Lung (tissue), 12 donors: ENCODE data around the gene CCT5. TPM values are rescaled to one million over a fixed set of nuclear protein-coding genes. Genes with fewer than 3 reads are reported as not detected.

Source experiments
- ATAC-seq: fragments of 200-7000 bp; cut with Tn5 transposase; one replicate; pipeline ENCODE4 v1.9.1; 2020; ENCODE audit warnings: moderate number of reproducible peaks; ENCODE audit not compliant: insufficient read depth, low FRiP score
- DNase-seq, 3 donors: peaks; one replicate each; pipeline ENCODE4 v3.0.0-alpha.2; 2013 to 2017
- H3K27ac ChIP-seq, 2 donors: one replicate each; pipeline ENCODE4 v1.5.1; 2013; ENCODE audit warnings: mild to moderate bottlenecking in 2 of 2, moderate library complexity in 2 of 2, control low read depth in 1 of 2, inconsistent platforms in 1 of 2, low read depth in 1 of 2, low read length in 1 of 2
- H3K27me3 ChIP-seq, 3 donors: one replicate each; pipeline ENCODE4 v1.5.1; 2013; ENCODE audit warnings: low read length in 2 of 3; ENCODE audit not compliant: control insufficient read depth in 3 of 3, insufficient read depth in 3 of 3
- H3K36me3 ChIP-seq, 4 donors: one replicate each; pipeline ENCODE4 v1.5.1; 2013; ENCODE audit warnings: low read length in 4 of 4, mild to moderate bottlenecking in 1 of 4, moderate library complexity in 1 of 4; ENCODE audit not compliant: control insufficient read depth in 4 of 4, insufficient read depth in 4 of 4
- H3K4me1 ChIP-seq, 5 donors: one replicate each; pipeline ENCODE4 v1.5.1; 2013; ENCODE audit warnings: low read length in 5 of 5, mild to moderate bottlenecking in 2 of 5, moderate library complexity in 1 of 5; ENCODE audit not compliant: control insufficient read depth in 5 of 5, insufficient read depth in 5 of 5
- H3K4me3 ChIP-seq: one replicate; pipeline ENCODE4 v1.5.1; 2013; ENCODE audit warnings: mild to moderate bottlenecking, control low read depth, moderate library complexity
- H3K9ac ChIP-seq, 2 donors: one replicate each; pipeline ENCODE4 v1.5.1; 2013; ENCODE audit warnings: low read length in 2 of 2, control low read depth in 1 of 2; ENCODE audit not compliant: insufficient read depth in 1 of 2
- H3K9me3 ChIP-seq, 4 donors: one replicate each; pipeline ENCODE4 v1.5.1; 2013; ENCODE audit warnings: low read length in 3 of 4, mild to moderate bottlenecking in 1 of 4, moderate library complexity in 1 of 4; ENCODE audit not compliant: control insufficient read depth in 4 of 4, insufficient read depth in 3 of 4
- WGBS, 2 donors: extraction: QIAGEN DNeasy Blood & Tissue Kit; methylation state at CpG; one replicate each; pipeline ENCODE4 v1.1.7; 2013; 5-methylcytosine and 5-hydroxymethylcytosine counted together
- polyA plus RNA-seq, 2 donors: library from polyadenylated mRNA; stranded (reverse); fragments of 200-250 nt; gene quantifications; one replicate each; pipeline ENCODE4 v1.2.1, GENCODE V29; 2013
- total RNA-seq, 2 donors: library from RNA; depleted of rRNA in 1 of 2; stranded (reverse); fragments of >200 nt in 1 of 2; gene quantifications; one replicate each; pipeline ENCODE4 v1.2.1, GENCODE V29; 2014 to 2021
- TF ChIP-seq, protein P1 (sequence below): IDR thresholded peaks from 2 replicates; pipeline ENCODE4 v1.5.1; 2012; ENCODE audit warnings: mild to moderate bottlenecking; ENCODE audit errors: control extremely low read depth, extremely low read depth
- donor health status: control.
- donor health status: control.
- donor health status: Bipolar disorder and iron deficiency.
- donor health status: healthy.
- donor health status: DM: yes; HTN: yes; CAD: no.

CCT5 gene
- total and polyA plus RNA-seq, 4 donors, result 127 to 257 (median 155) TPM

DNA sequence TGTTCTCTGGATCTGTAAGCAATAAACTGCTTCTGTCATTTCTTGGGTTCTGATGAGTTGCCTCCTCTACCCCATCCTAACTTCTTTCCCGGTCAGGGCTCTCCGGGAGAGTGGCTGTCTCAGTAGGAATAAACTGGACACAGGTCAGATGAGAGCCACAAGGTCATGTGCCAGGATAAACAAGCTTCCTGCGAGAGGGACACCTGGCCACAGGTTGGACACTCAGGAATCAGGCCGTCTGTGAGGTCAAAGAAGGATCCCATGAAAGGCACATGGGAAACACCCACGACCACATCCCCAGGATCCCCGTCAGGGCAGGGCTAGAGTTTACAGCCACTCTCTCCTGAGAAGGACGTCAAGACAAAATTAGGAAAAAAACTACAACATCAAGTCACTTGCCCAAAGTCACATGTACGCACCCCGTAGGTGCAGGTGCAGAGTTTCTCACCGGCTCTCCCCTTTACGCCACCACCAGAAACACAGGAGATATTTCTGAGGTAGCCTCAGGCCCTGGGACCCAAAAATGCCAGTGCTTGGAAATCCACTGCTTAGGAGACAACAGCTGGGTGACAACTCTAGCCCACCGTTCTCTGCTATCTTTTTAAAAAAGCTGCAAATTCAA lies 28.7 kb downstream of the CCT5 start:
- H3K36me3 ChIP-seq, result no peaks in the 10 kb centered on the region
- ATAC-seq (no peak), DNase-seq (no peak)
- H3K9me3 ChIP-seq, result no peaks in the 10 kb centered on the region
- H3K27ac ChIP-seq, result no peak overlapping the region
- H3K9ac ChIP-seq, result no peak overlapping the region
- TF ChIP-seq, protein P1, sequence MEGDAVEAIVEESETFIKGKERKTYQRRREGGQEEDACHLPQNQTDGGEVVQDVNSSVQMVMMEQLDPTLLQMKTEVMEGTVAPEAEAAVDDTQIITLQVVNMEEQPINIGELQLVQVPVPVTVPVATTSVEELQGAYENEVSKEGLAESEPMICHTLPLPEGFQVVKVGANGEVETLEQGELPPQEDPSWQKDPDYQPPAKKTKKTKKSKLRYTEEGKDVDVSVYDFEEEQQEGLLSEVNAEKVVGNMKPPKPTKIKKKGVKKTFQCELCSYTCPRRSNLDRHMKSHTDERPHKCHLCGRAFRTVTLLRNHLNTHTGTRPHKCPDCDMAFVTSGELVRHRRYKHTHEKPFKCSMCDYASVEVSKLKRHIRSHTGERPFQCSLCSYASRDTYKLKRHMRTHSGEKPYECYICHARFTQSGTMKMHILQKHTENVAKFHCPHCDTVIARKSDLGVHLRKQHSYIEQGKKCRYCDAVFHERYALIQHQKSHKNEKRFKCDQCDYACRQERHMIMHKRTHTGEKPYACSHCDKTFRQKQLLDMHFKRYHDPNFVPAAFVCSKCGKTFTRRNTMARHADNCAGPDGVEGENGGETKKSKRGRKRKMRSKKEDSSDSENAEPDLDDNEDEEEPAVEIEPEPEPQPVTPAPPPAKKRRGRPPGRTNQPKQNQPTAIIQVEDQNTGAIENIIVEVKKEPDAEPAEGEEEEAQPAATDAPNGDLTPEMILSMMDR, result no peak
- H3K4me3 ChIP-seq, result no peak overlapping the region
- H3K4me1 ChIP-seq, result no peaks in the 10 kb centered on the region
- 88 to 91% methylated on average over 12 of the region's 12 CpGs for WGBS, 2 donors
- H3K27me3 ChIP-seq, result no peaks in the 10 kb centered on the region

GRCh38 chr5:10279328-10279727 lies 29.2 kb downstream of the CCT5 start:
- ATAC-seq (no peak), DNase-seq (no peak)
- WGBS, 2 donors, result 92 to 97% methylated on average over 4 of the region's 4 CpGs
- Histone ChIP-seq H3K36me3 (no peaks in the 10 kb centered on the region), H3K27me3 (no peaks in the 10 kb centered on the region), H3K4me3 (no peak overlapping the region), H3K9ac (no peak overlapping the region), H3K9me3 (no peaks in the 10 kb centered on the region), H3K4me1 (no peaks in the 10 kb centered on the region), H3K27ac (no peak overlapping the region)
- TF ChIP-seq, protein P1, result no peak

DNA sequence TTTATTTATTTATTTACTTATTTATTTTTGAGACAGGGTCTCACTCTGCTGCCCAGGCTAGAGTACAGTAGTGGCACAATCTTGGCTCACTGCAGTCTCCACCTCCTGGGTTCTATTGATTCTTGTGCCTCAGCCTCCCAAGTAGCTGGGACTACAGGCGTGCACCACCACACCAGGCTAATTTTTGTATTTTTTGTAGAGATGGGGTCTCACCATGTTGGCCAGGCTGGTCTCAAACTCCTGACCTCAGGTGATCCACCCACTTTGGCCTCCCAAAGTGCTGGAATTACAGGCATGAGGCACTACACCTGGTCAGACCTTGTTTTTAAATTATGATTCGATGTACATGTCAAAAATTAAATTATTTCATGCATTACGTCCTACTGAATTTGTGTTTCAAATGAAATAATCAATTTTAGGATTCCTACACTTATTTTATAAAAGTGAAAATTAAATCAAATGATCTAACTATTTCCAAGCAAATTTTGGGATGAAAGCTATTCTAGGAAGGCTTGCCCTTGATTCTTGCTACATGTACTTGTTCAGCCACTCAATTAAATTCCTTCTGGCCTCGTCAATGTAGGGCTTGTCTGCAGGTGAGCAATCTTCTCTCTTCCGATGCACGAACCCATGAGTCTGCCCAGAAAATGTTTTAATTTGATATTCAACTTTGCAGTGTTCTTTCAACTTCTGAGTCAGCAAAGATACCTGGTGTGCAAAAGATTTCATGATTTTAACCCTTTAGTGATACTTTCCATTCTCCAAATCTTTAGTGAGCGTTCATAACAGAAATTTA lies 30.0 kb downstream of the CCT5 start:
- Histone ChIP-seq H3K4me3 (no peak overlapping the region), H3K9ac (no peak overlapping the region), H3K9me3 (no peaks in the 10 kb centered on the region), H3K27me3 (no peaks in the 10 kb centered on the region), H3K27ac (no peak overlapping the region), H3K36me3 (no peaks in the 10 kb centered on the region), H3K4me1 (no peaks in the 10 kb centered on the region)
- 78 to 96% methylated on average over 7 of the region's 7 CpGs for WGBS, 2 donors
- TF ChIP-seq, protein P1, result no peak
- ATAC-seq (no peak), DNase-seq (no peak)
